Activated CD8-positive, alpha-beta T cell treated with anti-CD3 and anti-CD28 coated beads for 36 hours (primary cell): ENCODE measurements around the gene IL18RAP. TPM values are rescaled to one million over a fixed set of nuclear protein-coding genes. Genes with fewer than 3 reads are reported as not detected.
A peak's percentile ranks its signal among the peaks of the same experiment; 100 is the strongest.

Source experiments
- ATAC-seq: fragments of 200-7000 bp; cut with Tn5 transposase; one replicate; pipeline ENCODE4 v1.10.0; 2021; ENCODE audit warnings: mild to moderate bottlenecking, moderate library complexity
- CTCF ChIA-PET: fragments of 350-600 bp; sonication (Branson Sonifier 250); formaldehyde crosslinking; loops from one replicate; lab custom pipeline; 2021; ENCODE audit warnings: antibody characterized with exemption; lab: Charles Lee
- POLR2A ChIA-PET: fragments of 350-600 bp; sonication (Branson Sonifier 250); formaldehyde crosslinking; loops from one replicate; lab custom pipeline; 2021; ENCODE audit warnings: antibody characterized with exemption; lab: Charles Lee
- DNase-seq: peaks from one replicate; pipeline ENCODE4 v3.0.0-alpha.2; 2020
- H3K27ac Mint-ChIP-seq: one replicate; pipeline ENCODE4 v1.8.0; 2021; ENCODE audit warnings: mild to moderate bottlenecking, mixed read lengths
- H3K27me3 Mint-ChIP-seq: one replicate; pipeline ENCODE4 v1.8.0; 2021; ENCODE audit warnings: mixed read lengths
- H3K36me3 Mint-ChIP-seq: one replicate; pipeline ENCODE4 v1.8.0; 2021; ENCODE audit warnings: low read depth, mixed read lengths
- H3K4me1 Mint-ChIP-seq: one replicate; pipeline ENCODE4 v1.8.0; 2021; ENCODE audit warnings: low read depth, mixed read lengths
- H3K4me3 Mint-ChIP-seq: one replicate; pipeline ENCODE4 v1.8.0; 2021; ENCODE audit warnings: mild to moderate bottlenecking, moderate library complexity, mixed read lengths
- H3K9me3 Mint-ChIP-seq: one replicate; pipeline ENCODE4 v1.8.0; 2021; ENCODE audit warnings: mixed read lengths
- CTCF ChIP-seq: fragments of 200-600 bp; IDR thresholded peaks from one replicate; pipeline ENCODE4 v1.8.0; 2022; ENCODE audit warnings: antibody characterized with exemption, mild to moderate bottlenecking
- intact Hi-C: fragments of 100-400 bp; cut with micrococcal nuclease; formaldehyde crosslinking; loops from one replicate; pipeline ENCODE4 v1.10.0; 2022
- total RNA-seq, 2 experiments: library from RNA; stranded (reverse); gene quantifications; one replicate each; pipeline ENCODE4 v1.2.3, GENCODE V29; 2021

The IL18RAP gene
- total RNA-seq, 2 experiments from 2014 or later: 5.8 to 6.0 TPM

DNA sequence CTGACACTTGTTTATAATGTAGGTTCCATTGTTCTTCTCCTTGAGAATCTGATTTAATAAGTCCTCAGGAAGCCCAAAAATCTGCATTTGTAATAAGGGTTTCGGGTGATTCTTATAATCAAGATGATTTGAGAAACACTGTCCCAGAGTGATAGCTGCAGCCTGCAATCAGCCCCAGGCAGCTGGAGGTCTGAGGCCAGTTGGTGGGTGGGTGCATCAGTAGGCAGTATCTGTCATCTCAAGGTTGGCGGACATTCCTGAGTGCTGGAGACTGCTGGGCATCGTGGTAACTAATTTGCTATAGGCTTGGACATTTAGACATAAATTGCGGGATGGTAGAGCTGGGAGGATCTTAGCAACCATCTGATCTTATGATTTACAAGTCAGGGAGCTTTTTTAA lies 2.7 kb upstream of the IL18RAP start:
- H3K4me3 Mint-ChIP-seq: peak overlapping the region; percentile 74
- POLR2A ChIA-PET: interaction anchor here (0.5 to 1.8 kb wide), 3 partner anchors 11 to 13 kb away, joined by 3 to 5 read pairs (median 4); no protein-coding TSS in a partner anchor
- H3K27me3 Mint-ChIP-seq: no peaks in the 10 kb centered on the region
- ATAC-seq (no peak), DNase-seq (no peak)
- H3K4me1 Mint-ChIP-seq: peaks cover 74% of the 10 kb centered on the region
- H3K9me3 Mint-ChIP-seq: peaks cover 10% of the 10 kb centered on the region
- H3K27ac Mint-ChIP-seq: peak overlapping the region; percentile 85
- CTCF ChIA-PET: interaction anchor here (0.7 to 1.0 kb wide), 5 partner anchors 23 to 482 kb away, joined by 3 to 4 read pairs (median 3); no protein-coding TSS in a partner anchor
- TF ChIP-seq CTCF: no peak
- intact Hi-C loops: no loop called here
- H3K36me3 Mint-ChIP-seq: peaks cover 20% of the 10 kb centered on the region

DNA sequence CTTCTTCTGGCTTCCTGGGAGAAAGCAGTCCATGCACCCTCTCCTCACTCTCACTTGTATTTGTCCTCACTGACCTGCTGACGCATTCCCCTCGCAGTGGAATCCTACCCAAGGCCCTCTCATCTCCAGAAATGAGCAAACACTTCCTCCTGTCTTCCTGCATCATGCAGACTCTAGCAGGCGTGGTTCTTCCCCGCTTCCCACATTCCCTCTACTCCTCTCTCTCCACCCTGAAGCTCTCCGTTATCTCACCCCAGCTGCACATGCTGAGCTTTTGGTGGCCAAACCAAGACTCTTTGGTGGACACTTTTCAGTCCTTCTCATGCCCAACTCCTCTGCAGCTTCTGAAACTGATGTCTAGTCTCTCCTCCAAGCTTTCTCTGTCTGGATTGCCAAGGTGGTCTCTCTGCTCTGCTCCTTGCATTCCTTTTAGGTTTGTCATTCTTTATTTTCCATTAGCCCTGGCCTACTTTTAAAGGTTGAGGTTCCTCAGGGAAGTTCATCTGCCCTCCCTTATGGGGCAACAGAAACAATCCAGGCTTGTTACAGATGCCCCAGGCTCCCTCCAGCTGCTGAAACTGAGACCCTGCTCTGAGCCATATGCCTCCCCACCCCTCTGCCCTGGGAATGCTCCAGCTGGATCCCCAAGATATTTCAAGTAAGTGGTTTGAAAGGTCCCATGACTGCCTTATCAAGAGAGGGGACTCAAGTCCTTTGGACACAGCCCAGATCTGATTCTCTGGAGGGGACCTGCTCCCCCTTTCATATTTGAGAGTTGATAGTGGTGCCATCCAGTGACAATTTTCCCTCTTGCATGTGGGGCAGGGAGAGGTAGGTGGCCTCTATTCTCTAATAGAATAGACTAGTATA lies 835 bp upstream of the IL18RAP start:
- DNase-seq (no peak), ATAC-seq (no peak)
- Mint-ChIP-seq H3K9me3 (peaks cover 5% of the 10 kb centered on the region), H3K27me3 (no peaks in the 10 kb centered on the region), H3K27ac (peak overlapping the region; percentile 30), H3K4me3 (peak overlapping the region; percentile 74), H3K4me1 (peaks cover 76% of the 10 kb centered on the region), H3K36me3 (peaks cover 17% of the 10 kb centered on the region)
- POLR2A ChIA-PET: interaction anchor here (0.8 to 1.9 kb wide), 4 partner anchors 9 to 171 kb away, joined by 3 to 5 read pairs (median 4); no protein-coding TSS in a partner anchor
- intact Hi-C loops: no loop called here
- CTCF ChIA-PET: interaction anchor here (0.6 to 5.1 kb wide), 7 partner anchors 9 to 171 kb away, joined by 3 to 23 read pairs (median 3); no protein-coding TSS in a partner anchor
- no peak for TF ChIP-seq CTCF

- peaks cover 13% of the 10 kb centered on the region for H3K36me3 Mint-ChIP-seq
- no peaks in the 10 kb centered on the region for H3K27me3 Mint-ChIP-seq
- ChIA-PET POLR2A (interaction anchor here (1.6 to 1.9 kb wide), 3 partner anchors 8 to 13 kb away, joined by 4 to 6 read pairs (median 6); no protein-coding TSS in a partner anchor), CTCF (interaction anchor here (0.9 to 5.1 kb wide), 7 partner anchors 8 to 183 kb away, joined by 3 to 23 read pairs (median 4); no protein-coding TSS in a partner anchor)
- peak overlapping the region; percentile 85 for H3K27ac Mint-ChIP-seq
- peaks cover 67% of the 10 kb centered on the region for H3K4me1 Mint-ChIP-seq
- intact Hi-C loops: no loop called here
- DNase-seq (no peak), ATAC-seq (no peak)
- no peak for TF ChIP-seq CTCF
- no peaks in the 10 kb centered on the region for H3K9me3 Mint-ChIP-seq
- peak overlapping the region; percentile 74 for H3K4me3 Mint-ChIP-seq
These were observed 408 bp downstream of the IL18RAP start for GRCh38 chr2:102423368-102423767.

DNA sequence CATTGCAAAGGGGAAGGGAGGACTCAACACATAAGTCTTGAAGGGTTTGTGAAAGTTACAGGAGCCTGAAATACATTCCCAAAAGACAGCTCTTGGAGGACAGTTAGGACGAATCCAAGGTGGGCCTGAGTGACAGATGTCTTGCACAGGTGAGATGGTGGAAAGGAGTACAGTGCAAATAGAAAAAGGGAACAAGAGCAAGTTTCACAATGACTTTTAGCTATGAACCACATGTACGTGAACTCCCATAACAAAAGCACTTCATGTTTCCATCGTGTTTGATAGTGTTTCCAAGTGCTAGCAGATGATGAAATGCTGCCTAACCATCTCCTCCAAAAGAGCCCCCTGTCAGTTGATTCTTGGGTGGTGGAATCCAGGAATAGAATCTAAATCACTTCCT lies 1.8 kb downstream of the IL18RAP start:
- ChIA-PET CTCF (interaction anchor here (1.2 to 5.1 kb wide), 3 partner anchors 18 to 75 kb away, joined by 5 to 23 read pairs (median 5); partner anchors contain the start of gene IL18R1), POLR2A (interaction anchor here (0.9 to 1.7 kb wide), 2 partner anchors 12 to 14 kb away, joined by 3 to 6 read pairs; no protein-coding TSS in a partner anchor)
- peaks cover 62% of the 10 kb centered on the region for H3K4me1 Mint-ChIP-seq
- peak overlapping the region; percentile 8 for H3K27ac Mint-ChIP-seq
- ATAC-seq (peak; percentile 59), DNase-seq (no peak)
- no peaks in the 10 kb centered on the region for H3K27me3 Mint-ChIP-seq
- H3K9me3 Mint-ChIP-seq: no peaks in the 10 kb centered on the region
- intact Hi-C loops: no loop called here
- H3K4me3 Mint-ChIP-seq: peak overlapping the region; percentile 9
- TF ChIP-seq CTCF: no peak
- H3K36me3 Mint-ChIP-seq: peaks cover 14% of the 10 kb centered on the region
